A549 (cell line): ENCODE data around the gene CDK18. TPM values are rescaled to one million over a fixed set of nuclear protein-coding genes. Genes with fewer than 3 reads are reported as not detected.

Experiments used
- ATAC-seq, 2 experiments: fragments of 200-7000 bp in 1 of 2; fragments of >200 bp in 1 of 2; cut with Nextera tagmentation in 1 of 2; cut with Tn5 transposase in 1 of 2; 3 replicates each; pipeline versions ENCODE4 v1.8.0 to v1.9.1; 2018 to 2020; ENCODE audit warnings: mild to moderate bottlenecking in 1 of 2, moderate library complexity in 1 of 2
- CTCF ChIA-PET: fragments of 300-600 bp; sonication (Branson Sonifier 250); formaldehyde crosslinking; extraction: SDS; loops from one replicate; lab custom pipeline; 2021; ENCODE audit warnings: antibody characterized with exemption, inconsistent platforms; lab: Yijun Ruan, JAX
- POLR2A ChIA-PET: fragments of 350-600 bp; formaldehyde crosslinking; extraction: SDS; loops from one replicate; lab custom pipeline; 2021; ENCODE audit warnings: antibody characterized with exemption, inconsistent platforms; lab: Yijun Ruan, JAX
- DNase-seq, 2 experiments: peaks; one replicate each; pipeline versions ENCODE4 v3.0.0 to v3.0.0-alpha.2; 2011 to 2016; ENCODE audit warnings: low read depth in 1 of 2, low spot score in 1 of 2
- FAIRE-seq: peaks from 2 replicates; lab custom pipeline; 2011; peaks lifted over from hg19 to GRCh38; lab: Jason Lieb, UNC
- H3K27ac ChIP-seq, 2 experiments: fragments of >200 bp; sonication (Bioruptor Twin); formaldehyde crosslinking; 3 replicates each; pipeline ENCODE4 v1.5.1; 2016 to 2017
- H3K4me1 ChIP-seq: fragments of >200 bp; sonication (Bioruptor Twin); formaldehyde crosslinking; 3 replicates; pipeline ENCODE4 v1.6.1; 2016
- H3K4me2 ChIP-seq: fragments of >200 bp; sonication (Bioruptor Twin); formaldehyde crosslinking; 3 replicates; pipeline ENCODE4 v1.6.1; 2016
- H3K4me3 ChIP-seq: fragments of >200 bp; sonication (Bioruptor Twin); formaldehyde crosslinking; 3 replicates; pipeline ENCODE4 v1.5.1; 2016
- H3K9me3 ChIP-seq: fragments of >200 bp; sonication (Bioruptor Twin); formaldehyde crosslinking; 3 replicates; pipeline ENCODE4 v1.6.1; 2016
- CBX2 ChIP-seq: fragments of 200-600 bp; sonication (generic); IDR thresholded peaks from 2 replicates; pipeline ENCODE4 v1.6.1; 2016; ENCODE audit warnings: low read depth, mild to moderate bottlenecking, borderline replicate concordance
- CHD4 ChIP-seq: fragments of 200-600 bp; sonication (generic); IDR thresholded peaks from 2 replicates; pipeline ENCODE4 v1.6.1; 2016; ENCODE audit warnings: antibody characterized with exemption, mild to moderate bottlenecking, borderline replicate concordance
- EHF ChIP-seq: fragments of 250-450 bp; sonication (Bioruptor Pico); IDR thresholded peaks from 2 replicates; pipeline ENCODE4 v1.5.0; 2020; ENCODE audit warnings: mild to moderate bottlenecking
- ESRRA ChIP-seq: fragments of 150-350 bp; IDR thresholded peaks from 2 replicates; pipeline ENCODE4 v1.6.1; 2014; ENCODE audit warnings: mild to moderate bottlenecking, low read length, borderline replicate concordance
- FOSL2 ChIP-seq, 2 experiments: fragments of 450-650 bp in 1 of 2; fragments of >200 bp in 1 of 2; sonication (Bioruptor Twin) in 1 of 2; formaldehyde crosslinking; IDR thresholded peaks; 2 replicates each; pipeline versions ENCODE4 v1.5.0 to v1.6.1; 2016 to 2020; ENCODE audit warnings: mild to moderate bottlenecking in 1 of 2, moderate library complexity in 1 of 2
- GATA3 ChIP-seq: IDR thresholded peaks from 2 replicates; pipeline ENCODE4 v1.6.1; 2012; ENCODE audit warnings: borderline replicate concordance
- HEYL ChIP-seq: fragments of 250-450 bp; sonication (Bioruptor Pico); IDR thresholded peaks from 2 replicates; pipeline ENCODE4 v1.8.0; 2021; ENCODE audit warnings: mild to moderate bottlenecking, moderate library complexity
- MAZ ChIP-seq: fragments of 150-350 bp; IDR thresholded peaks from 2 replicates; pipeline ENCODE4 v1.6.1; 2014; ENCODE audit warnings: antibody characterized with exemption, low read depth, low read length, borderline replicate concordance
- POLR2A ChIP-seq: IDR thresholded peaks from 2 replicates; pipeline ENCODE4 v1.6.1; 2012; ENCODE audit warnings: mild to moderate bottlenecking, low read length
- POLR2AphosphoS2 ChIP-seq: conservative IDR thresholded peaks from 2 replicates; pipeline ENCODE4 v1.6.1; 2012; ENCODE audit warnings: low read length, improper control_type of control experiment, inconsistent platforms
- SREBF2 ChIP-seq: fragments of 450-650 bp; IDR thresholded peaks from 2 replicates; pipeline ENCODE4 v1.6.1; 2014; ENCODE audit warnings: mild to moderate bottlenecking, moderate library complexity
- TFCP2L1 ChIP-seq: fragments of 250-450 bp; sonication (Bioruptor Pico); IDR thresholded peaks from 2 replicates; pipeline ENCODE4 v1.5.0; 2021; ENCODE audit warnings: mild to moderate bottlenecking
- TP53 ChIP-seq: fragments of 250-450 bp; sonication (Bioruptor Pico); IDR thresholded peaks from 2 replicates; pipeline ENCODE4 v1.5.0; 2021; ENCODE audit warnings: mild to moderate bottlenecking, moderate library complexity
- ZC3H11A ChIP-seq: fragments of 450-650 bp; IDR thresholded peaks from 2 replicates; pipeline ENCODE4 v1.6.1; 2014; ENCODE audit warnings: antibody characterized with exemption, mild to moderate bottlenecking
- ZFP36 ChIP-seq: fragments of 450-650 bp; IDR thresholded peaks from 2 replicates; pipeline ENCODE4 v1.6.1; 2014; ENCODE audit warnings: borderline replicate concordance; ENCODE audit not compliant: partially characterized antibody
- ZSCAN20 ChIP-seq: fragments of 250-450 bp; sonication (Bioruptor Pico); IDR thresholded peaks from 2 replicates; pipeline ENCODE4 v1.8.0; 2022; ENCODE audit warnings: mild to moderate bottlenecking, moderate library complexity
- WGBS: methylation state at CpG from one replicate; pipeline ENCODE4 v1.1.6; 2017; ENCODE audit errors: missing lambda C conversion rate; 5-methylcytosine and 5-hydroxymethylcytosine counted together
- polyA plus RNA-seq, 4 experiments: library from polyadenylated mRNA; depleted of rRNA in 3 of 4; stranded (reverse); fragments of >200 nt; fragmentation: RNase III in 1 of 4; extraction: RNeasy Plus Mini Kit Qiagen cat#74134 plus additional on column Dnase treatment in 1 of 4; gene quantifications; 2 replicates in 3 of 4; 3 replicates in 1 of 4; pipeline ENCODE4 v1.2.3, GENCODE V29; 2011 to 2017
- TF ChIP-seq, protein P1 (sequence below): fragments of >200 bp; sonication (Bioruptor Twin); formaldehyde crosslinking; IDR thresholded peaks from 3 replicates; pipeline ENCODE4 v1.5.1; 2016
- TF ChIP-seq, protein P2 (sequence below): fragments of >200 bp; sonication (Bioruptor Twin); formaldehyde crosslinking; IDR thresholded peaks from 3 replicates; pipeline ENCODE4 v1.6.1; 2016
- TF ChIP-seq, protein P3 (sequence below): fragments of 250-450 bp; sonication (Bioruptor Pico); IDR thresholded peaks from 2 replicates; pipeline ENCODE4 v1.5.0; 2021; ENCODE audit warnings: mild to moderate bottlenecking, moderate library complexity, borderline replicate concordance

Gene CDK18
- polyA plus RNA-seq, 2 of the 4 experiments (the other 2 are of a cell fraction): 0.75 to 2.0 TPM

DNA sequence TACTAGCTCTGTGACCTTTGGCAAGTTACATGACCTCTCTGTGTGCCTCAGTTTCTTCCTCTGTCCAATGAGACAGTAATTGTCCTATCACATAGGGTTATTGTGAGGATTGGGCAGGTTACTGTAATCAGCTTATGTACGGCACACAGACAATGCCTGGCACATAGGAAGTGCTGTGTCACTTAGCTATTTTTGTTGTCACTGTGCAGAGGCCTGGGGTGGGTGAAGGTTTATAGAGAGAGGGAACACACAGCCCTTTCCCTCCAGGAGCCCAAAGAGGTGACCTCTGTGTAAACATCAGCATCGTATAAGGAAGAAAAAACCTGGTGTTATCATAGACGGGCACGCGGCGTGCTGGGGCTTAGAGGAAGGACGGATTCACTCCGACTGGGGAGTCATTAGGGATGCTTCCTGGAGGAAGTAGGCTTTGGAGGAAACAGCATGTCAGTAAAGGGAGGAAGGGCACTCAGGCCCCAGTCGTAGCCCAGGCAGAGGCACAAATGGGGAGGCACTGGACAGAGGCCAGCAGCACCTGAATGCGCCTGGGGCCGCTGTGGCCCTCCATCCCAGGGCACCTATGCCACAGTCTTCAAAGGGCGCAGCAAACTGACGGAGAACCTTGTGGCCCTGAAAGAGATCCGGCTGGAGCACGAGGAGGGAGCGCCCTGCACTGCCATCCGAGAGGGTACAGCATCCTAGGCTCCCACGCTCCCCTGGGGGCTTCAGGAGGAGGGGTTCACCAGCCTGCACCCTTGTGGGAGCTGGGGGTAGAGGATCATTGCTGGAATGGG, 21.2 kb downstream of the CDK18 start:
- no peaks in the 10 kb centered on the region for H3K9me3 ChIP-seq
- H3K4me2 ChIP-seq: no peak overlapping the region
- TF ChIP-seq MAZ (no peak), ZFP36 (no peak), GATA3 (no peak), TFCP2L1 (no peak), TP53 (CRISPR knock-in tag) (no peak), ZC3H11A (no peak), POLR2AphosphoS2 (no peak)
- no peak overlapping the region for H3K4me3 ChIP-seq
- POLR2A ChIA-PET: no interaction called here
- FAIRE-seq: no peak
- 0 out of 3 replicates have a peak, but pooled peaks cover 3% of the 10 kb centered on the region for H3K4me1 ChIP-seq
- no peak overlapping the region for H3K27ac ChIP-seq
- no peak for DNase-seq
- ATAC-seq: no peak
- CTCF ChIA-PET: interaction anchor here (0.7 to 14.5 kb wide), 38 partner anchors 10 to 584 kb away, joined by 3 to 560 read pairs (median 14); partner anchors contain the start of genes BLACAT1, CDK18, ELK4 and KLHDC8A
- 74% methylated on average over 18 of the region's 18 CpGs for WGBS

DNA sequence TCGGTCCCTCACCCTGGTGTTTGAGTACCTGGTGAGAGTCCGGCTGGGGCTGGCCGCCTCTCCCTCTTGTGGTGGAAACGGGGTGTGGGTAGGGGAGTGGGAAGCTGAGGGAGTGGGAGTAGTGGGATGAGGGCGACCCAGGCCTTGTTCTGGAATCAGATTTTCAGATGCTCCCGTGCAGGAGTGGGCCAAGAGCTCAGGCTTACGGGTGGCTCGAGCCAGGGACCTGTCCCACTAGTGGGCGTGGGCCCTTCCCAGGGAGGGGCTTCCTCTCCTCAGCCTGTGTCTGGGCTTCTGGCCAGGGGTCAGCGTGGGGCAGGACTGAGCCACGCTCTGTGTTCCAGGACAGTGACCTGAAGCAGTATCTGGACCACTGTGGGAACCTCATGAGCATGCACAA, 22.0 kb downstream of the CDK18 start:
- Histone ChIP-seq H3K27ac (no peak overlapping the region), H3K9me3 (no peaks in the 10 kb centered on the region), H3K4me3 (no peak overlapping the region), H3K4me1 (0 out of 3 replicates have a peak, but pooled peaks cover 3% of the 10 kb centered on the region), H3K4me2 (no peak overlapping the region)
- CTCF ChIA-PET: interaction anchor here (1.1 to 14.5 kb wide), 15 partner anchors 9 to 201 kb away, joined by 3 to 560 read pairs (median 44); partner anchors contain the start of genes CDK18, ELK4, KLHDC8A and LEMD1
- WGBS: 58% methylated on average over 9 of the region's 11 CpGs
- no peak for TF ChIP-seq SREBF2
- FAIRE-seq: no peak
- POLR2A ChIA-PET: no interaction called here
- ATAC-seq: no peak
- no peak for DNase-seq

DNA sequence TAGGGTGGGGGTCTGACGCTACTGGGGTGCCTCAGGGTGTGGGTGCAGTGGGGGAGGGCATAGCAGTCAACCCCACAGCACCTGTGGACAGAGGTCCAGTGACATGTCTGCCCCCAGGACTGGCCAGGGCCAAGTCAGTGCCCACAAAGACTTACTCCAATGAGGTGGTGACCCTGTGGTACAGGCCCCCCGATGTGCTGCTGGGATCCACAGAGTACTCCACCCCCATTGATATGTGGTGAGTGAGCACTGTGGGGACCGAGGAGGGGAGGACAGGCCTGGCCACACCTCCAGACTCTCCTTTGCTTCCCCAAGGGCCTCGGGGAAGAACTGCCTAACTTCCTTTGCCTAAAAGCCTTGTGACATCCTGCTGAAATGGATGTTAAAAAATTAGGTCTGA, 23.5 kb downstream of the CDK18 start:
- no peak for TF ChIP-seq EHF (CRISPR knock-in tag)
- TF ChIP-seq, protein P1, sequence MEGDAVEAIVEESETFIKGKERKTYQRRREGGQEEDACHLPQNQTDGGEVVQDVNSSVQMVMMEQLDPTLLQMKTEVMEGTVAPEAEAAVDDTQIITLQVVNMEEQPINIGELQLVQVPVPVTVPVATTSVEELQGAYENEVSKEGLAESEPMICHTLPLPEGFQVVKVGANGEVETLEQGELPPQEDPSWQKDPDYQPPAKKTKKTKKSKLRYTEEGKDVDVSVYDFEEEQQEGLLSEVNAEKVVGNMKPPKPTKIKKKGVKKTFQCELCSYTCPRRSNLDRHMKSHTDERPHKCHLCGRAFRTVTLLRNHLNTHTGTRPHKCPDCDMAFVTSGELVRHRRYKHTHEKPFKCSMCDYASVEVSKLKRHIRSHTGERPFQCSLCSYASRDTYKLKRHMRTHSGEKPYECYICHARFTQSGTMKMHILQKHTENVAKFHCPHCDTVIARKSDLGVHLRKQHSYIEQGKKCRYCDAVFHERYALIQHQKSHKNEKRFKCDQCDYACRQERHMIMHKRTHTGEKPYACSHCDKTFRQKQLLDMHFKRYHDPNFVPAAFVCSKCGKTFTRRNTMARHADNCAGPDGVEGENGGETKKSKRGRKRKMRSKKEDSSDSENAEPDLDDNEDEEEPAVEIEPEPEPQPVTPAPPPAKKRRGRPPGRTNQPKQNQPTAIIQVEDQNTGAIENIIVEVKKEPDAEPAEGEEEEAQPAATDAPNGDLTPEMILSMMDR: no peak
- no peak for TF ChIP-seq ZSCAN20 (CRISPR knock-in tag)
- no peak for TF ChIP-seq CHD4
- TF ChIP-seq, protein P2, sequence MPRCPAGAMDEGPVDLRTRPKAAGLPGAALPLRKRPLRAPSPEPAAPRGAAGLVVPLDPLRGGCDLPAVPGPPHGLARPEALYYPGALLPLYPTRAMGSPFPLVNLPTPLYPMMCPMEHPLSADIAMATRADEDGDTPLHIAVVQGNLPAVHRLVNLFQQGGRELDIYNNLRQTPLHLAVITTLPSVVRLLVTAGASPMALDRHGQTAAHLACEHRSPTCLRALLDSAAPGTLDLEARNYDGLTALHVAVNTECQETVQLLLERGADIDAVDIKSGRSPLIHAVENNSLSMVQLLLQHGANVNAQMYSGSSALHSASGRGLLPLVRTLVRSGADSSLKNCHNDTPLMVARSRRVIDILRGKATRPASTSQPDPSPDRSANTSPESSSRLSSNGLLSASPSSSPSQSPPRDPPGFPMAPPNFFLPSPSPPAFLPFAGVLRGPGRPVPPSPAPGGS: no peak
- TF ChIP-seq FOSL2 (IDR thresholded peaks at IDR 0.05): no peak
- TF ChIP-seq FOSL2 (CRISPR knock-in tag; IDR thresholded peaks at IDR 0.05): no peak
- no peak for TF ChIP-seq HEYL (CRISPR knock-in tag)
- TF ChIP-seq, protein P3, sequence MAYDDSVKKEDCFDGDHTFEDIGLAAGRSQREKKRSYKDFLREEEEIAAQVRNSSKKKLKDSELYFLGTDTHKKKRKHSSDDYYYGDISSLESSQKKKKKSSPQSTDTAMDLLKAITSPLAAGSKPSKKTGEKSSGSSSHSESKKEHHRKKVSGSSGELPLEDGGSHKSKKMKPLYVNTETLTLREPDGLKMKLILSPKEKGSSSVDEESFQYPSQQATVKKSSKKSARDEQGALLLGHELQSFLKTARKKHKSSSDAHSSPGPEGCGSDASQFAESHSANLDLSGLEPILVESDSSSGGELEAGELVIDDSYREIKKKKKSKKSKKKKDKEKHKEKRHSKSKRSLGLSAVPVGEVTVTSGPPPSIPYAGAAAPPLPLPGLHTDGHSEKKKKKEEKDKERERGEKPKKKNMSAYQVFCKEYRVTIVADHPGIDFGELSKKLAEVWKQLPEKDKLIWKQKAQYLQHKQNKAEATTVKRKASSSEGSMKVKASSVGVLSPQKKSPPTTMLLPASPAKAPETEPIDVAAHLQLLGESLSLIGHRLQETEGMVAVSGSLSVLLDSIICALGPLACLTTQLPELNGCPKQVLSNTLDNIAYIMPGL: no peak
- TF ChIP-seq ESRRA: no peak
- TF ChIP-seq CBX2: no peak
- no peak for TF ChIP-seq POLR2A
- ATAC-seq (no peak), FAIRE-seq (no peak), DNase-seq (no peak)
- no peak overlapping the region for H3K27ac ChIP-seq
- 0 out of 3 replicates have a peak, but pooled peaks cover 3% of the 10 kb centered on the region for H3K4me1 ChIP-seq
- ChIA-PET POLR2A (no interaction called here), CTCF (interaction anchor here (1.0 to 14.5 kb wide), 20 partner anchors 14 to 266 kb away, joined by 3 to 560 read pairs (median 12); partner anchors contain the start of gene ELK4)
- WGBS: 21% methylated on average over 3 of the region's 4 CpGs
- no peak overlapping the region for H3K4me2 ChIP-seq
- H3K4me3 ChIP-seq: no peak overlapping the region
- no peaks in the 10 kb centered on the region for H3K9me3 ChIP-seq
